HEK293T (cell line): ENCODE measurements around the gene LKAAEAR1.
A peak's percentile ranks its signal among the peaks of the same experiment; 100 is the strongest.
"Not testable (repeated sequence)": the region's sequence is repeated elsewhere in the genome, so short reads cannot be mapped to it uniquely, and the experiment has no call there.

Source experiments
- CTCF ChIA-PET: fragments of 350-600 bp; formaldehyde crosslinking; extraction: SDS; loops from one replicate; lab custom pipeline; 2021; ENCODE audit warnings: antibody characterized with exemption, inconsistent platforms; lab: Yijun Ruan, JAX
- POLR2A ChIA-PET: fragments of 350-600 bp; formaldehyde crosslinking; extraction: SDS; loops from one replicate; lab custom pipeline; 2020; ENCODE audit warnings: antibody characterized with exemption, inconsistent platforms; lab: Yijun Ruan, JAX
- DNase-seq: peaks from one replicate; pipeline ENCODE4 v3.0.0; 2012; ENCODE audit warnings: mixed read lengths; ENCODE audit errors: extremely low spot score
- ARNT ChIP-seq: fragments of 450-650 bp; IDR thresholded peaks from 2 replicates; pipeline ENCODE4 v1.6.1; 2017; ENCODE audit warnings: mild to moderate bottlenecking
- BHLHE40 ChIP-seq: fragments of 450-650 bp; IDR thresholded peaks from 2 replicates; pipeline ENCODE4 v1.6.1; 2016; ENCODE audit warnings: mild to moderate bottlenecking, moderate library complexity, borderline replicate concordance
- CTBP1 ChIP-seq: fragments of 450-650 bp; IDR thresholded peaks from 2 replicates; pipeline ENCODE4 v1.6.1; 2016; ENCODE audit warnings: borderline replicate concordance
- ELF4 ChIP-seq: fragments of 450-650 bp; IDR thresholded peaks from 2 replicates; pipeline ENCODE4 v1.6.1; 2017; ENCODE audit warnings: antibody characterized with exemption
- FOXA1 ChIP-seq: fragments of 450-650 bp; IDR thresholded peaks from 2 replicates; pipeline ENCODE4 v1.6.1; 2016; ENCODE audit warnings: mild to moderate bottlenecking
- FOXK2 ChIP-seq: fragments of 450-650 bp; IDR thresholded peaks from 2 replicates; pipeline ENCODE4 v1.6.1; 2016; ENCODE audit warnings: mild to moderate bottlenecking
- FOXM1 ChIP-seq: fragments of 450-650 bp; IDR thresholded peaks from 2 replicates; pipeline ENCODE4 v1.6.1; 2017; ENCODE audit warnings: mild to moderate bottlenecking, borderline replicate concordance
- HDGF ChIP-seq: fragments of 450-650 bp; IDR thresholded peaks from 2 replicates; pipeline ENCODE4 v1.6.1; 2017; ENCODE audit warnings: antibody characterized with exemption, borderline replicate concordance
- L3MBTL2 ChIP-seq: fragments of 450-650 bp; conservative IDR thresholded peaks from 2 replicates; pipeline ENCODE4 v1.6.1; 2016; ENCODE audit warnings: mild to moderate bottlenecking
- LEF1 ChIP-seq: fragments of 450-650 bp; IDR thresholded peaks from 2 replicates; pipeline ENCODE4 v1.6.1; 2017; ENCODE audit warnings: mild to moderate bottlenecking, borderline replicate concordance
- NFRKB ChIP-seq: fragments of 450-650 bp; IDR thresholded peaks from 2 replicates; pipeline ENCODE4 v1.6.1; 2016; ENCODE audit warnings: mild to moderate bottlenecking, moderate library complexity
- PKNOX1 ChIP-seq: fragments of 450-650 bp; IDR thresholded peaks from 2 replicates; pipeline ENCODE4 v1.6.1; 2016
- SP1 ChIP-seq: fragments of 450-650 bp; IDR thresholded peaks from 2 replicates; pipeline ENCODE4 v1.6.1; 2017
- SUZ12 ChIP-seq: fragments of 450-650 bp; IDR thresholded peaks from 2 replicates; pipeline ENCODE4 v1.6.1; 2016; ENCODE audit warnings: mild to moderate bottlenecking
- TARDBP ChIP-seq: fragments of 450-650 bp; IDR thresholded peaks from 2 replicates; pipeline ENCODE4 v1.6.1; 2016
- ZNF384 ChIP-seq: fragments of 450-650 bp; IDR thresholded peaks from 2 replicates; pipeline ENCODE4 v1.6.1; 2016

Gene LKAAEAR1

GRCh38 chr20:64092258-64093012 lies 8.2 kb upstream of the LKAAEAR1 start:
- CTCF ChIA-PET: no interaction called here
- TF ChIP-seq HDGF: no peak
- TF ChIP-seq BHLHE40: no peak
- TF ChIP-seq SUZ12: no peak
- TF ChIP-seq FOXA1: no peak
- TF ChIP-seq ELF4: no peak
- no peak for TF ChIP-seq FOXM1
- no peak for TF ChIP-seq ARNT
- no peak for TF ChIP-seq FOXK2
- TF ChIP-seq PKNOX1: no peak
- no peak for TF ChIP-seq TARDBP
- no peak for TF ChIP-seq ZNF384
- no peak for TF ChIP-seq CTBP1
- TF ChIP-seq NFRKB: no peak
- no peak for TF ChIP-seq LEF1
- TF ChIP-seq L3MBTL2: no peak
- TF ChIP-seq SP1: no peak
- DNase-seq: no peak
- POLR2A ChIA-PET: no interaction called here

- POLR2A ChIA-PET: no interaction called here
- TF ChIP-seq ARNT: no peak
- TF ChIP-seq SP1: no peak
- no peak for TF ChIP-seq HDGF
Measured at GRCh38 chr20:64091770-64092169, 7.6 kb upstream of the LKAAEAR1 start.

GRCh38 chr20:64091340-64091739 lies 7.1 kb upstream of the LKAAEAR1 start:
- POLR2A ChIA-PET: no interaction called here
- TF ChIP-seq L3MBTL2: no peak
- TF ChIP-seq NFRKB: no peak
- TF ChIP-seq PKNOX1: no peak
- no peak for DNase-seq
- CTCF ChIA-PET: no interaction called here

More at GRCh38 chr20:64091770-64092169, 7.6 kb upstream of the LKAAEAR1 start:
- CTCF ChIA-PET: no interaction called here
- DNase-seq: no peak

- no peak for TF ChIP-seq FOXA1
- no peak for TF ChIP-seq LEF1
- no peak for TF ChIP-seq FOXK2
- TF ChIP-seq L3MBTL2: no peak
- no peak for TF ChIP-seq PKNOX1
- no peak for TF ChIP-seq SUZ12
- TF ChIP-seq CTBP1: no peak
- TF ChIP-seq ZNF384: no peak
- no peak for TF ChIP-seq ARNT
- TF ChIP-seq FOXM1: no peak
- TF ChIP-seq SP1: no peak
- TF ChIP-seq NFRKB: no peak
- TF ChIP-seq TARDBP: no peak
- no peak for TF ChIP-seq BHLHE40
- ChIA-PET POLR2A (no interaction called here), CTCF (no interaction called here)
- DNase-seq: peak; percentile 39
Measured at GRCh38 chr20:64090165-64090564, 6.0 kb upstream of the LKAAEAR1 start.

GRCh38 chr20:64088586-64088985 lies 4.4 kb upstream of the LKAAEAR1 start:
- DNase-seq, POLR2A ChIA-PET, CTCF ChIA-PET: not testable (repeated sequence)

- CTCF ChIA-PET, DNase-seq, POLR2A ChIA-PET: not testable (repeated sequence)
Measured at GRCh38 chr20:64087226-64087825, 3.1 kb upstream of the LKAAEAR1 start.

- DNase-seq: no peak
- ChIA-PET CTCF (no interaction called here), POLR2A (no interaction called here)
- TF ChIP-seq PKNOX1 (no peak), CTBP1 (no peak), L3MBTL2 (no peak), FOXK2 (no peak), SP1 (no peak), LEF1 (no peak), ELF4 (no peak), ARNT (no peak), SUZ12 (no peak), HDGF (no peak), BHLHE40 (no peak), NFRKB (no peak), TARDBP (no peak), FOXA1 (no peak), FOXM1 (no peak), ZNF384 (no peak)
Measured at GRCh38 chr20:64086801-64087200, 2.6 kb upstream of the LKAAEAR1 start.
